Measurements from ENCODE around the gene ZNF814. TPM values are rescaled to one million over a fixed set of nuclear protein-coding genes. Genes with fewer than 3 reads are reported as not detected.
"Not testable (repeated sequence)": the region's sequence is repeated elsewhere in the genome, so short reads cannot be mapped to it uniquely, and the experiment has no call there.

ZNF814 gene
- total RNA-seq, 1 donor from 2014 or later = 11.2 TPM

DNA sequence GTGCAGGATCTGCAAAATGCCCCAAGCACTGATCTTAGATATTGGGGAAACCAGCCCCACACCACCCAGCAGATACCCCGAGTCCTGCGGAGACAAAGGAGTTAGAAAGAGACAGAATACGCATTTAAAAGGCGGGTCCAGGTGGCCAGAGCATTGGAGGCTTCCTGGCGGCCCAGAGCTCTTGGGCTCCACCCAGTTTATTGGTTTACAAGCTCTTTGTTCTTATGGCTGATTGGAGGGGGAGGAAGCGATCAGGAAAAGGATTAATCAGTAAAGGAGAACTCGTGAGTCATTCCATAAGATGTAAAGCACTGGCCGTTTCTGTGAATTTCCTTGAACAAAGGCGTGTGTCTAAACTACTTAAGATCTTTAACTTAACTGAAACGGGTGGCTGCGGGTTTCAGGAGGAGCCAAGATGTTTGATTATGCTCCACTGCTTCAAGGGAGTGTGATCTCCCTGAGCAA lies 38.3 kb downstream of the ZNF814 start:
- Histone ChIP-seq H3K9me3 (replicated peaks) (peaks cover 5% of the 10 kb centered on the region), H3K36me3 (peaks cover 26% of the 10 kb centered on the region), H3K4me1 (peaks cover 32% of the 10 kb centered on the region), H3K27ac (replicated peaks) (peak overlapping the region; percentile 77), H3K4me3 (peak overlapping the region; percentile 86), H3K27me3 (ENCODE audit: low read depth) (no peaks in the 10 kb centered on the region)
- intact Hi-C loops (cut with micrococcal nuclease) = no loop called here
- TF ChIP-seq, protein P1, sequence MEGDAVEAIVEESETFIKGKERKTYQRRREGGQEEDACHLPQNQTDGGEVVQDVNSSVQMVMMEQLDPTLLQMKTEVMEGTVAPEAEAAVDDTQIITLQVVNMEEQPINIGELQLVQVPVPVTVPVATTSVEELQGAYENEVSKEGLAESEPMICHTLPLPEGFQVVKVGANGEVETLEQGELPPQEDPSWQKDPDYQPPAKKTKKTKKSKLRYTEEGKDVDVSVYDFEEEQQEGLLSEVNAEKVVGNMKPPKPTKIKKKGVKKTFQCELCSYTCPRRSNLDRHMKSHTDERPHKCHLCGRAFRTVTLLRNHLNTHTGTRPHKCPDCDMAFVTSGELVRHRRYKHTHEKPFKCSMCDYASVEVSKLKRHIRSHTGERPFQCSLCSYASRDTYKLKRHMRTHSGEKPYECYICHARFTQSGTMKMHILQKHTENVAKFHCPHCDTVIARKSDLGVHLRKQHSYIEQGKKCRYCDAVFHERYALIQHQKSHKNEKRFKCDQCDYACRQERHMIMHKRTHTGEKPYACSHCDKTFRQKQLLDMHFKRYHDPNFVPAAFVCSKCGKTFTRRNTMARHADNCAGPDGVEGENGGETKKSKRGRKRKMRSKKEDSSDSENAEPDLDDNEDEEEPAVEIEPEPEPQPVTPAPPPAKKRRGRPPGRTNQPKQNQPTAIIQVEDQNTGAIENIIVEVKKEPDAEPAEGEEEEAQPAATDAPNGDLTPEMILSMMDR (IDR thresholded peaks at IDR 0.05; ENCODE audit: borderline replicate concordance) = no peak
- DNase-seq = no peak

DNA sequence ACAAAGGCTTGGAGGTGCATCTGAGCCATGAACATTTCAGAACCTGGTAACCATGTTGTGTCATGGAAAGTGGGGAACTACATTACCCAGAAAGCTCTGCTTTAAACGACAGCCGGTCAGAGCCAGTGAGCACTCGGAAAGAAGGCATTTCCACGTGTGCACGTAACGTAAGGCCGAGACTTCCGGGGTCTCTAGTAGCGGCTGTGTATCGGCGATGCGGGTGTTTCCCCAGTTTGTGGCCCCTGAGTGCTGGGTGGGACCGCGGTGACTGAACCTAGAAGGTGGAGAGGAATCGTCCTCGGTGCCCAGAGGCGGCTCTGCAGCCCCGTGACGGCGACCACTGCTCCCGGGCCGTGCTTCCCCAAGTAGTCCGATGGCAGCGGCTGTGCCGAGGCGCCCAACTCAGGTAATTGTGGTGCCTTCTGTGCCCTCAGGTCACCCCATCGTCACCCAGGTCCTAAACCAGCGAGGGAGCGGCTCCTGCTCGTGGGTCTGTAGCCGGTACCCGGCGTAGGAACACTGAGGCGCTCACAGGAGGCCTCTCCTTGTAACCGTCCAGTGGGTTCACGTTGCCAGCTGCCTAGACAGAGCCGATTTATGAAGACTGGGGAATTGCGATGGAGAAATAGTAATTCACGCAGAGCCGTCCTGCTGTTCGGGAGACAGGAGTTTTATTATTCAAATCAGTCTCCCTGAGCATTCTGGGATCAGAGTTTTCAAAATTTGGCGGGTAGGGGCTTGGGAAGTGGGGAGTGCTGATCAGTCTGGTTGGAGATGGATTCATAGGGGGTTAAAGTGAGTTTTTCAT lies 39.0 kb downstream of the ZNF814 start, which contains the start of gene ZNF587:
ZNF587 (plus strand) TSS at position 194 of the 808 bp plus-strand sequence; CDS start at position 374, 180 bp downstream.
- Histone ChIP-seq H3K27ac (replicated peaks) (peak within 1 kb of the TSS; percentile 77), H3K4me3 (peak within 1 kb of the TSS; percentile 86), H3K36me3 (peaks cover 19% of the 10 kb centered on the region), H3K4me1 (peaks cover 32% of the 10 kb centered on the region)
- H3K9me3 ChIP-seq (replicated peaks); intact Hi-C loops (cut with micrococcal nuclease); H3K27me3 ChIP-seq (ENCODE audit: low read depth): not testable (repeated sequence)
- peak; percentile 56 for DNase-seq

GRCh38 chr19:57849162-57849665 lies 39.6 kb downstream of the ZNF814 start:
- H3K9me3 ChIP-seq (replicated peaks); DNase-seq; intact Hi-C loops (cut with micrococcal nuclease); H3K27me3 ChIP-seq (ENCODE audit: low read depth): not testable (repeated sequence)
- H3K36me3 ChIP-seq = peaks cover 14% of the 10 kb centered on the region
- peaks cover 32% of the 10 kb centered on the region for H3K4me1 ChIP-seq
- H3K27ac ChIP-seq (replicated peaks) = peak overlapping the region; percentile 77
- peak overlapping the region; percentile 86 for H3K4me3 ChIP-seq

GRCh38 chr19:57847164-57847563 lies 41.7 kb downstream of the ZNF814 start:
- H3K36me3 ChIP-seq; H3K27me3 ChIP-seq (ENCODE audit: low read depth); H3K4me3 ChIP-seq; intact Hi-C loops (cut with micrococcal nuclease); H3K9me3 ChIP-seq (replicated peaks); DNase-seq; H3K27ac ChIP-seq (replicated peaks): not testable (repeated sequence)
- peaks cover 26% of the 10 kb centered on the region for H3K4me1 ChIP-seq

DNA sequence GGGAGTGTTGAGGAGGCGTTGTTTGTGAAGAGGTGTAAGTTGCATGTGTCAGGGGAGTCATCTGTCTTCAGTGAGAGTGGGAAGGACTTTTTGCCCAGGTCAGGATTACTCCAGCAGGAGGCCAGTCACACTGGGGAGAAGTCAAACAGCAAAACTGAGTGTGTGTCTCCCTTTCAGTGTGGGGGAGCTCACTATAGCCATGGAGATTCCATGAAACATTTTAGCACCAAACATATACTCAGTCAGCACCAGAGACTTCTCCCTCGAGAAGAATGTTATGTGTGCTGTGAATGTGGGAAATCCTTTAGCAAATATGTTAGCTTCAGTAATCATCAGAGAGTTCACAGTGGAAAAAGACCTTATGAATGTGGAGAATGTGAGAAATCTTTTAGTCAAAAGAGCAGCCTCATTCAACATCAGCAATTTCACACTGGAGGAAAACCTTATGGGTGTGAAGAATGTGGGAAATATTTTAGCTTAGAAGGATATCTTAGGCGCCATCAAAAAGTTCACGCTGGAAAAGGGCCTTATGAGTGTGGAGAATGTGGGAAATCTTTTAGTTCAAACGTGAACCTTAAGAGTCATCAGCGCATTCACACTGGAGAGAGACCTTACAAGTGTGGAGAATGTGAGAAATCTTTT lies 47.6 kb downstream of the ZNF814 start:
- intact Hi-C loops (cut with micrococcal nuclease) = no loop called here
- H3K36me3 ChIP-seq = peaks cover 28% of the 10 kb centered on the region
- TF ChIP-seq, protein P1 (IDR thresholded peaks at IDR 0.05; ENCODE audit: borderline replicate concordance) = no peak

DNA sequence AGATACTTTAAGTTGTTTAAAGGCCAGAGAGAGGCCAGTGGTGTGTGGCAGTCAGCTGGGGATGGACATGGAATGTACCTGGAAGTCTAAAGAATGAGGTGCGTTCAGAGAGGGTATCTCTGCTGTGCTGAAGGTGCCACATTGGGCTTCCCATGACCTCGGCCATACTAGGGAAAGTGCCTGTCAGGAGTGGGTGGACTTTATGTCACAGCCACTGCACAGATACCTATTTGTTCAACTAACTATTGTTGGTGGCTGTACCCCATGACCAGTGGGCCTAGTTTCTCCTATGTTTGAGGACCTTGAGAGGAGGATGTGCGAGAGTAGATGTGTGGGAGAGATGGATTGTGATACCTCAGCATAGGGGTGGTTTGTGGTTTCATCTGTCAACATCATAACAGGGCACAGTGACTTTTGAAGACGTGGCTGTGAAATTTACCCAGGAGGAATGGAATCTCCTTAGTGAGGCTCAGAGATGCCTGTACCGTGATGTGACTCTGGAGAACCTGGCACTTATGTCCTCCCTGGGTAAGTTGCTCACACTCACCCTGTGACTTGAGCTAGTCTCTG lies 50.1 kb downstream of the ZNF814 start:
- H3K27me3 ChIP-seq (ENCODE audit: low read depth); intact Hi-C loops (cut with micrococcal nuclease); DNase-seq; H3K4me1 ChIP-seq; H3K9me3 ChIP-seq (replicated peaks); H3K4me3 ChIP-seq; H3K27ac ChIP-seq (replicated peaks): not testable (repeated sequence)
- peaks cover 28% of the 10 kb centered on the region for H3K36me3 ChIP-seq

More for the DNA sequence above, 47.6 kb downstream of the ZNF814 start:
- DNase-seq = no peak
- no peaks in the 10 kb centered on the region for H3K9me3 ChIP-seq (replicated peaks)
- no peaks in the 10 kb centered on the region for H3K27me3 ChIP-seq (ENCODE audit: low read depth)
- H3K27ac ChIP-seq (replicated peaks) = no peak overlapping the region
- peaks cover 8% of the 10 kb centered on the region for H3K4me1 ChIP-seq
- no peak overlapping the region for H3K4me3 ChIP-seq

GRCh38 chr19:57836991-57837390 lies 51.8 kb downstream of the ZNF814 start:
- DNase-seq; H3K9me3 ChIP-seq (replicated peaks); H3K27ac ChIP-seq (replicated peaks); H3K4me3 ChIP-seq; intact Hi-C loops (cut with micrococcal nuclease); H3K27me3 ChIP-seq (ENCODE audit: low read depth): not testable (repeated sequence)
- Histone ChIP-seq H3K36me3 (peaks cover 22% of the 10 kb centered on the region), H3K4me1 (peaks cover 14% of the 10 kb centered on the region)
